Uterus (tissue), 4 donors: ENCODE results near the gene TMEM184B. TPM values are rescaled to one million over a fixed set of nuclear protein-coding genes. Genes with fewer than 3 reads are reported as not detected.
A peak's percentile ranks its signal among the peaks of the same experiment; 100 is the strongest.

Experiments
- DNase-seq, 2 donors: peaks; one replicate each; pipeline ENCODE4 v3.0.0-alpha.2; 2019 to 2020
- H3K27ac ChIP-seq, 2 donors: fragments of 200-600 bp; sonication (generic); 1 replicate in 1 of 2; 2 replicates in 1 of 2; pipeline ENCODE4 v1.5.1; 2016 to 2018
- H3K27me3 ChIP-seq, 2 donors: fragments of 200-600 bp; sonication (generic); one replicate each; pipeline ENCODE4 v1.5.1; 2018 to 2019; ENCODE audit warnings: control low read depth in 1 of 2
- H3K36me3 ChIP-seq, 2 donors: fragments of 200-600 bp; sonication (generic); one replicate each; pipeline ENCODE4 v1.5.1; 2019; ENCODE audit warnings: control low read depth in 1 of 2
- H3K4me1 ChIP-seq, 2 donors: fragments of 200-600 bp; sonication (generic); one replicate each; pipeline ENCODE4 v1.5.1; 2018 to 2019; ENCODE audit warnings: control low read depth in 1 of 2
- H3K4me3 ChIP-seq, 2 donors: fragments of 200-600 bp; sonication (generic); 1 replicate in 1 of 2; 2 replicates in 1 of 2; pipeline ENCODE4 v1.5.1; 2018 to 2019; ENCODE audit warnings: mild to moderate bottlenecking in 1 of 2
- H3K9me3 ChIP-seq, 2 donors: fragments of 200-600 bp; sonication (generic); one replicate each; pipeline ENCODE4 v1.5.1; 2019; ENCODE audit warnings: control low read depth in 1 of 2
- POLR2A ChIP-seq, 2 donors: fragments of 450-650 bp; IDR thresholded peaks; one replicate each; pipeline ENCODE4 v1.6.1; 2016; ENCODE audit warnings: antibody characterized with exemption in 2 of 2, mild to moderate bottlenecking in 1 of 2, moderate library complexity in 1 of 2
- intact Hi-C: fragments of 100-400 bp; cut with DNase I; formaldehyde crosslinking; loops from one replicate; pipeline ENCODE4 v1.15.1; 2023; ENCODE audit warnings: low total_unique reads
- total RNA-seq, 4 donors: library from RNA; depleted of rRNA in 3 of 4; stranded (reverse); fragments of >200 nt in 3 of 4; gene quantifications; one replicate each; pipeline versions ENCODE4 v1.1.0 to v1.2.4, GENCODE V29; 2014 to 2023
- TF ChIP-seq, protein P1 (sequence below), 4 experiments: fragments of 200-600 bp in 2 of 4; fragments of 450-650 bp in 2 of 4; sonication (generic) in 2 of 4; IDR thresholded peaks; one replicate each; pipeline ENCODE4 v1.5.1; 2016 to 2019; ENCODE audit warnings: antibody characterized with exemption in 4 of 4, mild to moderate bottlenecking in 2 of 4, moderate library complexity in 1 of 4
- donor health status: DM: yes; HTN: yes; CAD: no.

The TMEM184B gene
- total RNA-seq, 4 donors from 2014 or later: 31.7 to 70.4 (median 50.7) TPM

DNA sequence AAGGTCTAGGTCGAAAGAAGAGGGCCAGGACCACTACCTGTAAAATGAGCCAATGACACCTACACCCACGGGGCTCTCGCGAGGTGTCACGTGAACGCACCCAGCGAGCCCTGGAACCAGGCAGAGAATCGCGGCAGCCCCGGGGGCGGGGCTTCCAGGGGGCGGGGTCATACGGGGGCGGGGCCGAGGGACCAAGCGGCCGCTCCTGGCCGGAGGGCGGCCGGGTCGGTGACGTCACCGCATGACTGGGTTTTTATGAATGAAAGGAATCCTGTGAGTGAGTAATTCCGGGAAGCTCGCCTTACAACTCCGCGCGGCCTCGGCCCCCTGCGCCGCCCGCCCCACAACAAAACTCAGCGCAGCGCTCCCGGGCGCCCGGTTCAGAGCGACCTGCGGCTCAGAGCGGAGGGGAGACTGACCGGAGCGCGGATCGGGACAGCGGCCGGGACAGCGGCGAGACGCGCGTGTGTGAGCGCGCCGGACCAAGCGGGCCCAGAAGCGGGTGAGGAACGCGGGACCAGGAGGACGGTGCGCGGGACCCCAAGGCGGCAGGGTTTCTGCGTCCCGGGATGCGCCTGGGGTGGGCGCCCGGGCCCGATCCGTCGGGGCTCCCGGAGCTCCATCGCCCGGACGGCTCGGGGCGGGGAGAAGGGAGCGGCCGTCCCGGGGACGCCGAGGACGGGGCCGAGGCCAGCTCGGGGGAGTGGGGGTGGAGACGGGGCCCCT lies 70.9 kb downstream of the TMEM184B start, which contains the start of gene MAFF:
Gene MAFF, plus strand, starts transcription at position 284 of the 726 bp plus-strand sequence. CDS start 11,860 bp downstream, outside the sequence.
- peak; percentile 98 for TF ChIP-seq POLR2A (IDR thresholded peaks at IDR 0.05)
- TF ChIP-seq, protein P1, sequence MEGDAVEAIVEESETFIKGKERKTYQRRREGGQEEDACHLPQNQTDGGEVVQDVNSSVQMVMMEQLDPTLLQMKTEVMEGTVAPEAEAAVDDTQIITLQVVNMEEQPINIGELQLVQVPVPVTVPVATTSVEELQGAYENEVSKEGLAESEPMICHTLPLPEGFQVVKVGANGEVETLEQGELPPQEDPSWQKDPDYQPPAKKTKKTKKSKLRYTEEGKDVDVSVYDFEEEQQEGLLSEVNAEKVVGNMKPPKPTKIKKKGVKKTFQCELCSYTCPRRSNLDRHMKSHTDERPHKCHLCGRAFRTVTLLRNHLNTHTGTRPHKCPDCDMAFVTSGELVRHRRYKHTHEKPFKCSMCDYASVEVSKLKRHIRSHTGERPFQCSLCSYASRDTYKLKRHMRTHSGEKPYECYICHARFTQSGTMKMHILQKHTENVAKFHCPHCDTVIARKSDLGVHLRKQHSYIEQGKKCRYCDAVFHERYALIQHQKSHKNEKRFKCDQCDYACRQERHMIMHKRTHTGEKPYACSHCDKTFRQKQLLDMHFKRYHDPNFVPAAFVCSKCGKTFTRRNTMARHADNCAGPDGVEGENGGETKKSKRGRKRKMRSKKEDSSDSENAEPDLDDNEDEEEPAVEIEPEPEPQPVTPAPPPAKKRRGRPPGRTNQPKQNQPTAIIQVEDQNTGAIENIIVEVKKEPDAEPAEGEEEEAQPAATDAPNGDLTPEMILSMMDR (IDR thresholded peaks at IDR 0.05): no peak
- H3K4me1 ChIP-seq: peaks cover 6 to 7% of the 10 kb centered on the region in 2 donors
- H3K4me3 ChIP-seq: peak within 1 kb of the TSS; percentile 77 to 80
- H3K9me3 ChIP-seq: no peaks in the 10 kb centered on the region
- no peaks in the 10 kb centered on the region for H3K36me3 ChIP-seq
- H3K27ac ChIP-seq: peak within 1 kb of the TSS; percentile 99 to 100
- peak; percentile 98 for DNase-seq
- intact Hi-C loops: loop anchor here (10.0 kb wide), 1 partner anchor 63 kb away; no protein-coding TSS in a partner anchor
- no peaks in the 10 kb centered on the region for H3K27me3 ChIP-seq

DNA sequence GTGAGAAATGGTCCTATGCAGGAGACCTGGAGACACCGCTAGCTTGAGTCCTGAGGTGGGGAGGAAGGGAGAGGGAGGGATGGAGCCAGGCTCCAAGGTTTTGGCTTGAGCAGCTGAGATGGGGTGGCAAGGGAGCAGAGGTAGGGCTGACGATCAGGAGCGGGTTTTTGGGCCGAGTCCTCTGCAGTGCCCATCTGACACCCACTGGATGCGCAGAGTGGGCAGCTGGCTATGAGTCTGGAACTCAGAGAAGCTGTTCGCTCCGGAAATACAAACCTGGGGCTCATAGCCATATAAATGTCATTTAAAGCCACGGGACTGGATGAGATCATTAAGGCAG lies 71.5 kb downstream of the TMEM184B start:
- Histone ChIP-seq H3K4me1 (peaks cover 6 to 7% of the 10 kb centered on the region in 2 donors), H3K4me3 (peak overlapping the region; percentile 77 to 80), H3K36me3 (no peaks in the 10 kb centered on the region), H3K27me3 (no peaks in the 10 kb centered on the region), H3K9me3 (no peaks in the 10 kb centered on the region), H3K27ac (peak overlapping the region; percentile 99 to 100)
- DNase-seq: no peak
- TF ChIP-seq, protein P1 (IDR thresholded peaks at IDR 0.05): no peak
- TF ChIP-seq POLR2A (IDR thresholded peaks at IDR 0.05): no peak
- intact Hi-C loops: loop anchor here (10.0 kb wide), 1 partner anchor 63 kb away; no protein-coding TSS in a partner anchor

DNA sequence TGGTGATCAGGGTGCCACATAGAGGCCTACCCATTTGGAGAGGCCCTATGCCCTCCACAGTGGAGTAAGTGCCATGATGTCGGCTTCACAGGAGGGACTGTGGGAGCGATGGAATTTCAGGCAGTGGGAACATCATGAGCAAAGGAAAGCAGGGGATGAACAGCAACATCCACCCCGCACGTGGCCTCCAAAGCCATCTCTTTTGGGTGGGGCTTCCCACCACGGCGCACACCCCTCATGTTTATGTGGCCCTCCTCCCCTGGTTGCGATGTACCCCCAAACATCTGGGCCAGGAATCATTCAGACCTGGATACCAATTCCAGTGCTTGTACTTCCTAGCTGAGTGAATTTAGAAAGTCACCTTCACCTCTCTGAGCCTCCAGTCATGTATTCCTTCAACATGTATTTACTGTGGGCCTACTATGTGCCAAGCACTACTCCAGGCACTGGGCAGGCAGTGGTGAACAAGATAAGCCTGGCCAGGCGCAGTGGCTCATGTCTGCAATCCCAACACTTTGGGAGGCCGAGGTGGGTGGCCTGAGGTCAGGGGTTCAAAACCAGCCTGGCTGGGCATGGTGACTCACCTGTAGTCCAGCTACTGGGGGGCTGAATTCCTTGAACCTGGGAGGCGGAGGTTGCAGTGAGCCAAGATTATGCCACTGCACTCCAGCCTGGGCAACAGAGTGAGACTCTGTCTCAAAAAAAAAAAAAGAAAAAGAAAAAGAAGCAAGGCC lies 72.8 kb downstream of the TMEM184B start:
- no peak overlapping the region for H3K4me3 ChIP-seq
- H3K27ac ChIP-seq: no peak overlapping the region
- peaks cover 6 to 7% of the 10 kb centered on the region in 2 donors for H3K4me1 ChIP-seq
- DNase-seq: no peak
- TF ChIP-seq, protein P1 (IDR thresholded peaks at IDR 0.05): no peak
- TF ChIP-seq POLR2A (IDR thresholded peaks at IDR 0.05): no peak
- H3K36me3 ChIP-seq: no peaks in the 10 kb centered on the region
- no peaks in the 10 kb centered on the region for H3K27me3 ChIP-seq
- H3K9me3 ChIP-seq: no peaks in the 10 kb centered on the region
- intact Hi-C loops: loop anchor here (10.0 kb wide), 1 partner anchor 65 kb away; no protein-coding TSS in a partner anchor

DNA sequence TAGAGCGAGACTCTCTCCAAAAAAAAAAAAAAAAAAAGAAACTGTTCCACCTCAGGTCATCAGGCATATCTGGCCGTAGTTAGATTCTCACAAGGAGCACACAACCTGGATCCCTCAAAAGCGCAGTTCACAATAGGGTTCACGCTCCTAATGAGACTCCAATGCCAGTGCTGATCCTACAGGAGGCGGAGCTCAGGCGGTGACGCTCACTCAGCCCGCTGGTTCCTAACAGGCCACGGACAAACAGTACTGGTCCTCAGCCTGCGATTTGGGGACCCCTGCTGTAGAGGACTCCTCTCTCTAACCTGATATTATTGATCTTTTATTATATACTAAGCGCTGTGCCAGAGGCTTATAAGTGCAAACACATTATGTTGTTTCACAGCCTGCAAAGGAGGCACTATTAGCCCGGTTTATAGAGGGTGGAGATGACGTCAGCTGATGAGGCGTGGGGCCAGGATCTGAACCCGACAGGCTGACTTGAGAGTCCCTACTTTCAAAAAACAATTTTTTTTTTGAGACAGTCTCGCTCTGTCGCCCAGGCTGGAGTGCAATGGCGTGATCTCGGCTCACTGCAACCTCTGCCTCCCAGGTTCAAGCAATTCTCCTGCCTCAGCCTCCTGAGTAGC lies 75.9 kb downstream of the TMEM184B start:
- intact Hi-C loops: no loop called here
- Histone ChIP-seq H3K27ac (no peak overlapping the region), H3K9me3 (no peaks in the 10 kb centered on the region), H3K4me3 (no peak overlapping the region), H3K36me3 (no peaks in the 10 kb centered on the region), H3K4me1 (no peaks in the 10 kb centered on the region), H3K27me3 (no peaks in the 10 kb centered on the region)
- no peak for TF ChIP-seq POLR2A (IDR thresholded peaks at IDR 0.05)
- TF ChIP-seq, protein P1 (IDR thresholded peaks at IDR 0.05): no peak
- DNase-seq: no peak
